BLaER1 (cell line): Measurements from ENCODE around the gene TSPAN32.
A peak's percentile ranks its signal among the peaks of the same experiment; 100 is the strongest.

ENCODE experiments used
- H3K27ac ChIP-seq: shearing (Covaris generic); formaldehyde crosslinking; 2 replicates; pipeline ENCODE4 v1.8.1; 2022
- H3K27me3 ChIP-seq: shearing (Covaris generic); formaldehyde crosslinking; 2 replicates; pipeline ENCODE4 v1.8.1; 2022
- H3K36me3 ChIP-seq: shearing (Covaris generic); formaldehyde crosslinking; 2 replicates; pipeline ENCODE4 v1.8.1; 2022
- H3K4me1 ChIP-seq: shearing (Covaris generic); formaldehyde crosslinking; 2 replicates; pipeline ENCODE4 v1.8.1; 2022
- H3K4me2 ChIP-seq: shearing (Covaris generic); formaldehyde crosslinking; 2 replicates; pipeline ENCODE4 v1.8.1; 2022
- H3K4me3 ChIP-seq: shearing (Covaris generic); formaldehyde crosslinking; 2 replicates; pipeline ENCODE4 v1.8.1; 2022
- H3K9ac ChIP-seq: shearing (Covaris generic); formaldehyde crosslinking; 2 replicates; pipeline ENCODE4 v1.8.1; 2022
- H3K9me3 ChIP-seq: shearing (Covaris generic); formaldehyde crosslinking; 2 replicates; pipeline ENCODE4 v1.8.1; 2022
- H4K20me1 ChIP-seq: shearing (Covaris generic); formaldehyde crosslinking; 2 replicates; pipeline ENCODE4 v1.8.1; 2022
- Cebpa-rat ChIP-seq: shearing (Covaris generic); IDR thresholded peaks from 2 replicates; pipeline ENCODE4 v1.8.1; 2022

The TSPAN32 gene

DNA sequence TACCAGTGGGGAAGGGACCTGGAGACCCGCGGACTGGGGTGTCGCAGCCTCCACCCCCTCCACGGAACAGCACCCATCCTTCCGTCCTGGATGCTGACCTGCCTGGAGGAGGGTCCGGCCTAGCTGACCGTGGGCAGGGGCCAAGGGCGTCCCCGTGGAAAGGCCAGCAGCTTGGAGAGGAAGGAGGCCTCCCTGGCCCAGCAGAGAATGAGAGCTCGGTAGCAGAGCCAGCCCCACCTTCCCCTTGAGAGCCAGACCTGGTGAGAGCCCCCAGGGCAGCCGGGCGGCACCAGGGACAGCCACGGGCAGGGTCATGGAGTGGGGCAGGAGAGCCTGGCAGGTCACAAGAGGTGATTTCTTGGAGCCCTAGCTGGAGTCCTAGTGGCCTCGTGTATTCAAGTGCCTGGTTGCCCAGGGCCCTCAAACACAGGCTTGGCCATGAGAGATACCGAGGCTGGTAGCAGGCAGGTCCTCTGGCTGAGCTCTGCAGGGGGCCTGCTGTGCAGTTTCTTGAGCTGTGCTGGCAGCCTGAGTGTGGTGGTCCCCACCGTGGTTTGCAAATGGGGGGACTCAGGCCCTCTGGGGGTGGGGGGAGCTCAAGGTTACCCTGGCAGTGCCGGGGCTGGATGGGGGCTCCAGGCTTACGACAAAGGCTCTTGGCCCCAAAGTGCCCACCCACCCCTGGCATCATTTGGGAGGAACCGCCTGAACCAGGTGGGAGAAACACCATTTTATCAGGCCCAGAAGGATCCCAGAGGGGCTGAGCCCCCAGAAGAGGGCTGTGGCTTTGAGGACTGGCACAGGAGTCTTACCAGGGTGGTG, 7.6 kb downstream of the TSPAN32 start:
- Histone ChIP-seq H3K9ac (no peak overlapping the region), H4K20me1 (no peaks in the 10 kb centered on the region), H3K36me3 (no peaks in the 10 kb centered on the region), H3K4me3 (no peak overlapping the region), H3K27me3 (no peaks in the 10 kb centered on the region), H3K27ac (0 out of 2 replicates have a peak overlapping the region, but pooled peaks have one; percentile 22), H3K4me1 (peaks cover 48% of the 10 kb centered on the region), H3K9me3 (no peaks in the 10 kb centered on the region), H3K4me2 (no peak overlapping the region)
- TF ChIP-seq Cebpa-rat = no peak

DNA sequence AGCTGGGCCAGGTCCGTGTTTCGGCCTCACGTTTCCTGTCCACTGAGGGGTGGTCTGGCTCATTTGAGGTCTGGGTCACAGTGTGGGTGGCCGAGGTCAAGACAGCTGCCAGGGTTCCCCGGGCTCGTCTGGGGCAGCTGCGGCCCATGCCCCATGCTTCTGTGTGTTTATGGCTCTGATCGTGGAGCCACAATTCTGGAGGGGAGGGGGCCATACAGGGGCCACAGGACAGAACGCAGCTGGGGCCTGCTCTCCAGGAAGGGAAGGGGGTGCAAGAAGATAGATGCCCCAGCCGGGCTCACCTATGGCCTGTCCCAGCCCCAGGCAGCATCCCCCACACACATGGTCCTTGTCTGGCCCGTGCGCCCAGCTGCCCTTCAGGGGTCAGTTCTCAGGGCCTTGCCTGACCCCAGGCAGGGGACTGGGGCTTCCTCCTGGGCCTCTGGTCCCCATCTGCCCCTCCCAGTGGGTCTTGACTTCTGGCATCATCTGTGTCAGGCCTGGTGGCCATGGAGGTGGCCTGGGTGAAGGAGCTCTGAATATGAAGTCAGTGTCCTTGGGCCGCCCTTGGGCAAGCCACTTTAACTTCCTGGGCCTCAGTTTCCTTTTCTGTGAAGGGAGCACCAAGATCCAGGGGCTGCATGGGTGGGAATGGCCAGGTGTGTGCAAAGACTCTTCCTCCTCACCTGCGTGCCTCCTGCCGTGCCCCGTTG, 8.4 kb downstream of the TSPAN32 start:
- no peaks in the 10 kb centered on the region for H3K9me3 ChIP-seq
- no peak overlapping the region for H3K9ac ChIP-seq
- no peak overlapping the region for H3K4me3 ChIP-seq
- H3K36me3 ChIP-seq = no peaks in the 10 kb centered on the region
- H4K20me1 ChIP-seq = no peaks in the 10 kb centered on the region
- H3K4me2 ChIP-seq = no peak overlapping the region
- no peaks in the 10 kb centered on the region for H3K27me3 ChIP-seq
- TF ChIP-seq Cebpa-rat = no peak
- H3K27ac ChIP-seq = 0 out of 2 replicates have a peak overlapping the region, but pooled peaks have one; percentile 22
- H3K4me1 ChIP-seq = peaks cover 49% of the 10 kb centered on the region

DNA sequence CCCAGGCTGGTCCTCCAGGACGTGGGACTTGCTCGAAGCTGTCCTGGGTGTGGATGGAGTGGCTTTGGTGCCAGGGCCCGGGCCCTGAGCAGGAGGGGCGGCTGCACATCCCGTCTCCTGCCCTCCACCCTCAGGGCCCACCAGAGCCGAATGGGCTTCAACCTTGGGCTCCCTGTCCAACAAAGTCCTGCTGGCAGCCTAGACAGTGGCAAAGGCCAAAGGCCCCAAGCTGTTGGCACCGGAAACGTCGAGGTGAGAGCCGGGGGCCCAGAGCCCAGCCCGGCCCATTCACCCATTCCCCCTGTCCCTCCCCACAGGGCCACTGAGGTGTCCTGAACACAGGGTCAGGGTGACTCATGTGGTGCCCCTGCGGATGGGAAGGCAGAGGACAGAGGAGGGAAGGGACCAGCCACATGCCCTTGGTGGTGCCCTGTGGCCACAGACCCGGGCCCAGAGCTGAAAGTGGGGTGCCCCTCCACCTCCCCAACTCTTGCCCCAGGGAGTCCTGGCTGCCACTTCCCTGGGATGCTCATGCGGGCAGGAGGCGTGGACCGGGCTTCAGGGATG, 9.1 kb downstream of the TSPAN32 start:
- Histone ChIP-seq H3K4me1 (peaks cover 49% of the 10 kb centered on the region), H3K4me3 (no peak overlapping the region), H3K27me3 (no peaks in the 10 kb centered on the region), H3K36me3 (no peaks in the 10 kb centered on the region), H3K9me3 (no peaks in the 10 kb centered on the region), H3K9ac (no peak overlapping the region), H3K27ac (no peak overlapping the region), H3K4me2 (no peak overlapping the region), H4K20me1 (no peaks in the 10 kb centered on the region)
- TF ChIP-seq Cebpa-rat = no peak

DNA sequence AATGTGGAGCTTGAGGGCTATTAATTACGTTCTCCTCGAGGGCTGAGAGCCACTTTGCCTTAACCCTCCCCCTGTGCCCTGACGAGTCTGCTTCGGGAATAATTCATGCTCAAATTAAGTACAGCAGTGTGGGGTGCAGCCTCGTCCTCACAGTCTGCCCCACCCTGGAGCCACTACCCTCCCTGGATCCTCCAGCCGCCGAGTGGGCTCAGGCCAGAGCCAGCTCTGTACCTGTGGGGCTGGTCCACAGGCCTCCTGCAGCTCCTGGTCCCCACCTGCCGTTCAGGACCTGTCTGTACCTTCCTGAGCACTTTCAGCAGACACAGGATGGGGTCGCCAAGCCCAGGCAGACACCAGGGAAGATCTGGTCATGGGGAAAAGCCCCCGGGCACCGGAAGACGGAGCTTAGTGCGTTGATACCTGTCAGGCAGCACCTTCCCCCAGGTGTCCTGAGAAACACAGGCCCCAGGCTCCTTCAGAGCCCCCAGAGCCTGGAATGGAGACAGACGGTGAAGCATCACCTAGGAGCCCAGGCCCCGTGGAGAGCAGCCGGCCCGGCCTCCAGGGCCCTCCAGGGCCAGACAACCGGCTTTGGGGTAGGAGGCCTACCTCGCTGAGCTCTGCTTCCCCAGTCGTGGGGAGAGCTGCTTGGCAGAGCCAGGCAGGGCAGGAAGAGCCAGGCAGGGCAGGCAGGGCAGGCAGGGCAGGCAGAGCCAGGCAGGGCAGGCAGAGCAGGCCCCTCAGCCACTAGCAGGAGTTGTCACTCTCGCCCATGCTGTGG, 9.7 kb downstream of the TSPAN32 start:
- no peak overlapping the region for H3K4me3 ChIP-seq
- H3K9me3 ChIP-seq = no peaks in the 10 kb centered on the region
- H4K20me1 ChIP-seq = no peaks in the 10 kb centered on the region
- H3K27ac ChIP-seq = no peak overlapping the region
- H3K36me3 ChIP-seq = no peaks in the 10 kb centered on the region
- no peak overlapping the region for H3K9ac ChIP-seq
- no peak for TF ChIP-seq Cebpa-rat
- H3K4me2 ChIP-seq = no peak overlapping the region
- H3K4me1 ChIP-seq = peaks cover 49% of the 10 kb centered on the region
- no peaks in the 10 kb centered on the region for H3K27me3 ChIP-seq

DNA sequence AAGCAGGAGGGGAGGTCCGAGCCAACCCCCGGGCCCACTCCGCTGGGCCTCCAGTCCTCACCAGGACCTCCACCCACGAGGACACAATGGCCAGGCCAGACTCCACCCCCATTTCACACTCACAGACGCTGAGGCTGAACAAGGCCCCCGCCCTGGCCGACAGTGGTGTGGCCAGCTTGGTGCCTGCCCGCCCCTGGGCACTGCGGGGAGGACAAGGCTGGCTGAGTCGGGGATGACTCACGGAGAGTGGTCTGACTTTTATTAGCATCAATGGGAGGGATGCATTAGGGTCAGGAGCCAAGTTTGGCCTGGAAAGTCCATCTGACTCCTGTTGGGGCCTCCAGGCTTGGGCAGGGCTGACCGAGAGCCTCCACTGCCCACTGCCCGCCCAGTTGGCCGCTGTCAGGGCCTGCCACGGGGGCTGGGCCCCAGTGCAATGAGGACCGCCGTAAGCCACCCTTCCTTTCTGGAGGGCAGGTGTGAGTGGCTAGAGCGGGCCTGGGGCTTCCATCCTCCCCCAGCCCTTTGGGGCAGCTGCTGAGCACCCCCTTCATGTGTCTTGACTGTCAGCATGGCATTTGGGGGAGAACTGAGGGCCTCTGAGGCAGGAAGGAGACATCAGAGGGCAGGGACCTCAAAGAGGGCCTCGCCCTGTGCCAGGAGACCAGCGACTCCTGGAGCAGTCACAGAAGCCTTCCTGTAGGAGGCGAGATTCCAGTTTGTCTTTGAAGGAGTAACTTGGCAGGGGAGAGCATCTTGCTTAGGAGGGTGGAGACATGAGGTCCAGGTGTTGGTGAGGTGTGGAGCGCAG, 10.6 kb downstream of the TSPAN32 start:
- no peaks in the 10 kb centered on the region for H4K20me1 ChIP-seq
- H3K4me1 ChIP-seq = peaks cover 50% of the 10 kb centered on the region
- TF ChIP-seq Cebpa-rat = no peak
- H3K4me2 ChIP-seq = no peak overlapping the region
- H3K4me3 ChIP-seq = no peak overlapping the region
- H3K36me3 ChIP-seq = no peaks in the 10 kb centered on the region
- H3K9me3 ChIP-seq = peaks cover 1% of the 10 kb centered on the region; the same call in 1 of the 2 replicates
- H3K27me3 ChIP-seq = no peaks in the 10 kb centered on the region
- H3K27ac ChIP-seq = 0 out of 2 replicates have a peak overlapping the region, but pooled peaks have one; percentile 73
- no peak overlapping the region for H3K9ac ChIP-seq

DNA sequence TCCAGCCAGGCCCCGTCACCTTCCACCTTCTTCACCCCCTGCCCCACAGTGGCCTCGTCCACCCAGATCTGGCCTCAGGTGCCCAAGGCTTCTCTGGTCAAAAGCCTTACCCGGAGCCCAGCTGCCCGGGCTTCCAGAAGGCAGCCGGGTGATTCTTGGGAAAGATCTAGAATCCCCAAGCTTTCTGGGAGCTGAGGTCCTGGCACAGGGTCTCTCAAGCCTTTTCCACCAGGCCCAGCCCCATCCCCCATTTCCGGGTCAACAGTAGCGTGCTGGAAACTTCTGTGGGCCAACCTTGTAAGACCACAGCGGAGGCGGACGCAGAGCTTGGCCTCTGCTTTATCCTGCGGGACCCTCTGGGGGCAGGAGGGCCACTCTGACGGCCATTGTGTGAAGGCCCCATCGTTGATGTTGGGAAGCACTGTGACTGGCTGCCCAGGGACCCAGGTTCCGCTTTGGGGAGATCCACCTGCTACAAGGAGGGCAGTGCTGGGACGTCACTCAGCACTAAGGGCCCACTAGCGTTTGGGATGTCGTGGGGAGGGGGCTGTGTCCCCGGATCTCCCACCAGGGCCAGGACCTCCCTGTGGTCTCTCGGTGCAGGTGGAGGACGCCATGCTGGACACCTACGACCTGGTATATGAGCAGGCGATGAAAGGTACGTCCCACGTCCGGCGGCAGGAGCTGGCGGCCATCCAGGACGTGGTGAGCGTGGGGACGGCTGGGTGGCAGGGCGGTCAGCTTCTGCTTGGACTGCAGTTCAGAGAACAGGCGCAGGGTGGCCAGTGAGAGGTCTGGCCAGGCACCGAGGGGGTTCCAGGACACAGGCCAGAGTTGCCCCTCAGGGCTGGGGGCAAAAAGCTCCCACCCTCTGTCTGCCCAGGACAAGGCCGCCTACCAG, 11.5 kb downstream of the TSPAN32 start:
- Histone ChIP-seq H3K36me3 (no peaks in the 10 kb centered on the region), H3K4me2 (peak overlapping the region; percentile 98; the same call in 1 of the 2 replicates), H3K4me3 (no peak overlapping the region), H3K9me3 (peaks cover 8% of the 10 kb centered on the region), H4K20me1 (no peaks in the 10 kb centered on the region), H3K27me3 (no peaks in the 10 kb centered on the region), H3K9ac (no peak overlapping the region), H3K27ac (peak overlapping the region; percentile 73), H3K4me1 (peaks cover 49% of the 10 kb centered on the region)
- TF ChIP-seq Cebpa-rat = no peak

DNA sequence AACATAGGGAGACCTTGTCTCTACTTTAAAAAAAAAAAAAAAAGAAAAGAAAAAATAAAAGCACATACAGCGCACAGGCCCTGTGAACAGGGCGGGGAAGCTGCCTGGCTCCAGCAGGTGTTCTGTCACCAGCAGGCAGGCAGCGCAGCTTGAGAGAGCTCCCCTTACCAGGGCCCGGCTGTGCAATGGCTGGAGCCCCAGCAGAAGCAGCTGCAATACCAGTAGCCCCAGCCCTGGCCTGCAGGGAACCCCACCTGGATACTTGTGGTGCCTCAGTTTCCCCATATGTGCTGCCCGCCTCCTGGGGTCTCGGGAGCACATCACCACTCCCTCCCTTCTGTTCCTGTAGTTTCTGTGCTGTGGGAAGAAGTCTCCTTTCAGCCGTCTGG, 12.3 kb downstream of the TSPAN32 start:
- TF ChIP-seq Cebpa-rat = no peak
- Histone ChIP-seq H3K4me2 (peak overlapping the region; percentile 98), H3K4me3 (no peak overlapping the region), H4K20me1 (no peaks in the 10 kb centered on the region), H3K9ac (0 out of 2 replicates have a peak overlapping the region, but pooled peaks have one; percentile 51), H3K27ac (peak overlapping the region; percentile 73), H3K27me3 (no peaks in the 10 kb centered on the region), H3K9me3 (peaks cover 8% of the 10 kb centered on the region), H3K36me3 (no peaks in the 10 kb centered on the region), H3K4me1 (peaks cover 49% of the 10 kb centered on the region)
